Measurements from ENCODE around the gene ATG16L2.
A peak's percentile ranks its signal among the peaks of the same experiment; 100 is the strongest.

ATG16L2 gene

GRCh38 chr11:72773696-72774095, 40.5 kb upstream of the ATG16L2 start:
- Histone ChIP-seq H3K9me3 (ENCODE audit: insufficient read depth, low read depth, low read length) (no peaks in the 10 kb centered on the region), H3K36me3 (ENCODE audit: insufficient read depth, low read length) (no peaks in the 10 kb centered on the region), H3K4me1 (ENCODE audit: insufficient read depth, low read length) (peaks cover 4% of the 10 kb centered on the region), H3K9ac (ENCODE audit: low read depth, low read length) (no peak overlapping the region), H3K27ac (ENCODE audit: low read depth, low read length) (no peak overlapping the region), H3K27me3 (ENCODE audit: insufficient read depth, low read length) (no peaks in the 10 kb centered on the region), H3K4me3 (ENCODE audit: low read length) (no peak overlapping the region)
- WGBS = 89% methylated on average over 6 of the region's 6 CpGs

DNA sequence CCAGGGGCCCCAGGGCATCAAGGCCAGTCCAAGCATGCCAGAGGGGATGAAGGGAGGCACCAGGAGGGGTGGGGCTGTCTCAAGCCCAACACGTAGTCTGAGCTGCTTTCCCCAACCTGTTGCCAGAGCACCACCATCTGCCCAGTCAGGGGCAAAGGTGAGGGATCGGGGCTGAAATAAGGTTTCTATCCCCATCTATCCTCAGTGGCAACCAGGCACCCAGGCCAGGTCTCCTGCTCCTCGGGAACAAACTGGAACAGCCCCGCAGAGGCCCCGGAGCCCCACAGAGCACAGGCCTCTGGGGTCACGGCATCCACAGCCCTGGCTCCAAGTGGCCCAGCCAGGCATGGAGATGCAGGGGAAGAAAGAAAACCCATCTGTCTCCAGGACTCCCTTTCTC, 39.7 kb upstream of the ATG16L2 start:
- H3K4me1 ChIP-seq (ENCODE audit: insufficient read depth, low read length) = no peaks in the 10 kb centered on the region
- WGBS = 83% methylated on average over 6 of the region's 6 CpGs
- no peaks in the 10 kb centered on the region for H3K9me3 ChIP-seq (ENCODE audit: insufficient read depth, low read depth, low read length)
- no peak overlapping the region for H3K9ac ChIP-seq (ENCODE audit: low read depth, low read length)
- no peaks in the 10 kb centered on the region for H3K27me3 ChIP-seq (ENCODE audit: insufficient read depth, low read length)
- no peak overlapping the region for H3K4me3 ChIP-seq (ENCODE audit: low read length)
- no peaks in the 10 kb centered on the region for H3K36me3 ChIP-seq (ENCODE audit: insufficient read depth, low read length)
- H3K27ac ChIP-seq (ENCODE audit: low read depth, low read length) = no peak overlapping the region

GRCh38 chr11:72775288-72776110, 38.7 kb upstream of the ATG16L2 start:
- Histone ChIP-seq H3K9me3 (ENCODE audit: insufficient read depth, low read depth, low read length) (no peaks in the 10 kb centered on the region), H3K4me3 (ENCODE audit: low read length) (no peak overlapping the region), H3K27ac (ENCODE audit: low read depth, low read length) (no peak overlapping the region), H3K36me3 (ENCODE audit: insufficient read depth, low read length) (no peaks in the 10 kb centered on the region), H3K9ac (ENCODE audit: low read depth, low read length) (no peak overlapping the region), H3K27me3 (ENCODE audit: insufficient read depth, low read length) (peaks cover 4% of the 10 kb centered on the region), H3K4me1 (ENCODE audit: insufficient read depth, low read length) (no peaks in the 10 kb centered on the region)
- WGBS = 91% methylated on average over 7 of the region's 7 CpGs

- Histone ChIP-seq H3K4me3 (ENCODE audit: low read length) (no peak overlapping the region), H3K9me3 (ENCODE audit: insufficient read depth, low read depth, low read length) (no peaks in the 10 kb centered on the region), H3K9ac (ENCODE audit: low read depth, low read length) (no peak overlapping the region), H3K27me3 (ENCODE audit: insufficient read depth, low read length) (peaks cover 11% of the 10 kb centered on the region), H3K27ac (ENCODE audit: low read depth, low read length) (no peak overlapping the region), H3K36me3 (ENCODE audit: insufficient read depth, low read length) (no peaks in the 10 kb centered on the region), H3K4me1 (ENCODE audit: insufficient read depth, low read length) (no peaks in the 10 kb centered on the region; the same call in 1 of the 2 replicates)
- 92% methylated on average over 9 of the region's 9 CpGs for WGBS
Observed at GRCh38 chr11:72776117-72776843, 37.9 kb upstream of the ATG16L2 start.

DNA sequence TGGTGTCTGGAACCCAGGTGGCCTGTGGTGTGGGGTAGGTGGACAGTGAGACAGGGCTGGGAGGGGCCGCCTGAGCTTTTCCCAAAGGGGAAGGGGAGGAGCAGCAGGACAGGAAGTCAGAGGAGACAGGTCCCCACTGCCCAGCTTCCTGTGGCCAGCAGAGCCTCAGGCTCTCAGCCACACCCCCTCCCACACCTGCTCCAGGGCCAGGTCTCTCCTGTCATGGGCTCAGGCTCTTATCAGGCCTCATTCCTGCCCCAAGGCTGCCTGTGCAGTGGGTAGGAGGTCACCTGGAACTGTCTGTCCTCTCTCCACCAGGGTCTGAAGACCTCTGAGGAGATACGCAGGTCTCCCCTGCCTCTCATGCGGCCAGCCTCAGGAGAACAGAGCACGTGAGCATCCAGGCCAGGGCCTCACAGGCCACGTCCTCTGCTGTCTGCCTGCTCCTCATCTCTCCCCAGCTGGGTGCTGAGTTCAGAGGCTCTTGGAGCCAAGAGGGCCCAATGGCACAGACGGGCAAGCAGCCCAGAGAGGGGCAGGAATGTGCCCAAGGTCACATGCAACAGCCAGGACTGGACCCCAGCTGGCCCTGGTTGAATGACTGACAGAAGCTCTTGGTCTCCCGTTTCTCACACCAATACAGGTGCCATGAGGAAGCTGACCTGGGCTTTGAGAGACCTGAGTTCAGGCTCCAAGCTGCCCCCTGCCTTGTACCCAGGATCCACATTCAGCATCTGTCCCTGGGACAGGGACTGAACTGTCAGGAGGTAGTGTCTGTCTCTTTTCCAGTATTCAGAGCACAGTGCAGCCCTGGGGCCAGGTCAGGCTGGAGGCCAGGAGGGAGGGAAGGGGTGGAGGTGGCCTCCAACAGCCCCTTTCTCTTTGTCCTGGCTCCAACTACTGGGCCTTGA, 37.1 kb upstream of the ATG16L2 start:
- Histone ChIP-seq H3K9ac (ENCODE audit: low read depth, low read length) (no peak overlapping the region), H3K4me3 (ENCODE audit: low read length) (no peak overlapping the region), H3K36me3 (ENCODE audit: insufficient read depth, low read length) (no peaks in the 10 kb centered on the region), H3K27ac (ENCODE audit: low read depth, low read length) (no peak overlapping the region), H3K9me3 (ENCODE audit: insufficient read depth, low read depth, low read length) (no peaks in the 10 kb centered on the region), H3K4me1 (ENCODE audit: insufficient read depth, low read length) (peaks cover 1% of the 10 kb centered on the region; the same call in 1 of the 2 replicates), H3K27me3 (ENCODE audit: insufficient read depth, low read length) (peaks cover 11% of the 10 kb centered on the region)
- 88% methylated on average over 6 of the region's 7 CpGs for WGBS

DNA sequence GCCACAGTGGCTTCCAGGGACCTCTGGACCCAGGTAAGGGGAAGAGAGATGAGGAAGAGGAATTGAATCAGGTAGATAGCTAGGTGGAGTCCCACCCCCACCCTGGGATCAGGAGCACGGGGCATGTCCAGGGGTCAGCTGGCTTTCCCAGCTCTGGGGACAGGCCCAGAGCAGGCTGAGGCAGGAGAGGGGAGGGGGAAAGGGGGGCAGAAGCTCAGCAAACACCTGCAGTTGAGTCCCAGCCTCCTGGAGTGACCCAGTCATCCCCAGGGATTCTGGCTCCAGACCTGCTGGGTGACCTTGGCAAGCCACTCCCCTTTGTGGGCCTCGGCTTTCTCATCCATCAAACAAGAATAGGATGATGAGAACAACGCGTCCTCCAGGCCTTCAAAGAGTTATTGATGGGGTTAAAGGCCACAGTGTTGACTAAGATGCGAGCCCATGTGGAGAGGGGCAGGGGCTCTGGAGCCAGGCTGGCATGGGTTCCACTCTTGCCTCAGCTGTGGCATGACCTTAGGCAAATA, 36.4 kb upstream of the ATG16L2 start:
- H3K4me1 ChIP-seq (ENCODE audit: insufficient read depth, low read length) = peaks cover 2% of the 10 kb centered on the region; the same call in 1 of the 2 replicates

DNA sequence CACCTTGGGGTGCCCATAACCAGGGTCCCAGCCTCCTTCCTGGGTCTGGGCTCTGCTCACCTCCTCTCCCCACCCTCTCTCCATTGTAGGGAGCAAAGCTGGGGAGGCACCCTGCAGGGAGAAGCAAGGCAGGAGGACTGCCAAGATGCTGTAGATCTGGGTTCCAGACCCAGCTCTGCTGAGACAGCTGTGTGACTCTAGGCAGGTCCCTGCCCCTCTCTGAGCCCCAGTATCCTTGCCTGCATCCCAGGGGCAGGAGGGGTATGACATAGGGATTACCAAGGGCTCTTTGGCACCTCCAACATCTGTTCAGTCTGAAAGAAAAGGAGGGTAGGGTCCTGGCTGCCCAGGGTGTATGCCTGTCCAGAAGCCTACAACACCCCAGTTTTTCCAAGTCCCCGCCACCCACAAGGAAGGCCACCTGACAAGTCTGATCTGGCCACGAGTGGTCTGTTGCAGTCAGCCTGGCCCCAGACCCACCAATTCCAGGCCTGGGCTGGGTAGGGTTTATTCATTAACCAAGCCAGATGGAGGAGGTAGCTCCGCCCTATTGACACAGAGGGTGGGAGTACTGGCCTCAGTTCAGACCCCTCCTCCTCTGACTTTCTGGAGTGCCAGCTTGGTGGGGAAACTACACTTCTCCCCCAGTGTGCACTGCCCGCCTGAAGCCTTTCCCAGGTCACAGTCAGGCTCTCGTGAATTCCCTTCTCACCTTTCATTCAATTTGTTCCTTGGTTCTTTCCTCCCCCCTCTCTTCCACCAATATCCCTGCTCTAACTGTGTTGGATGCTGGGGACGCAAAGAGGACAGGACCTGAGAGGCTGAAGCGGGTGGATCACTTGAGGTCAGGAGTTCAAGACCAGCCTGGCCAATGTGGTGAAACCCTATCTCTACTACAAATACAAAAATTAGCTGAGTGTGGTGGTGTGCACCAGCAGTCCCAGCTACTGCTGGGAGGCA, 35.4 kb upstream of the ATG16L2 start:
- Histone ChIP-seq H3K36me3 (ENCODE audit: insufficient read depth, low read length) (no peaks in the 10 kb centered on the region), H3K4me1 (ENCODE audit: insufficient read depth, low read length) (peaks cover 2% of the 10 kb centered on the region; the same call in 1 of the 2 replicates)

More for the DNA sequence above, 36.4 kb upstream of the ATG16L2 start:
- Histone ChIP-seq H3K9ac (ENCODE audit: low read depth, low read length) (no peak overlapping the region), H3K27me3 (ENCODE audit: insufficient read depth, low read length) (peaks cover 11% of the 10 kb centered on the region), H3K9me3 (ENCODE audit: insufficient read depth, low read depth, low read length) (no peaks in the 10 kb centered on the region), H3K27ac (ENCODE audit: low read depth, low read length) (no peak overlapping the region), H3K36me3 (ENCODE audit: insufficient read depth, low read length) (no peaks in the 10 kb centered on the region), H3K4me3 (ENCODE audit: low read length) (no peak overlapping the region)
- 84% methylated on average over 5 of the region's 5 CpGs for WGBS

DNA sequence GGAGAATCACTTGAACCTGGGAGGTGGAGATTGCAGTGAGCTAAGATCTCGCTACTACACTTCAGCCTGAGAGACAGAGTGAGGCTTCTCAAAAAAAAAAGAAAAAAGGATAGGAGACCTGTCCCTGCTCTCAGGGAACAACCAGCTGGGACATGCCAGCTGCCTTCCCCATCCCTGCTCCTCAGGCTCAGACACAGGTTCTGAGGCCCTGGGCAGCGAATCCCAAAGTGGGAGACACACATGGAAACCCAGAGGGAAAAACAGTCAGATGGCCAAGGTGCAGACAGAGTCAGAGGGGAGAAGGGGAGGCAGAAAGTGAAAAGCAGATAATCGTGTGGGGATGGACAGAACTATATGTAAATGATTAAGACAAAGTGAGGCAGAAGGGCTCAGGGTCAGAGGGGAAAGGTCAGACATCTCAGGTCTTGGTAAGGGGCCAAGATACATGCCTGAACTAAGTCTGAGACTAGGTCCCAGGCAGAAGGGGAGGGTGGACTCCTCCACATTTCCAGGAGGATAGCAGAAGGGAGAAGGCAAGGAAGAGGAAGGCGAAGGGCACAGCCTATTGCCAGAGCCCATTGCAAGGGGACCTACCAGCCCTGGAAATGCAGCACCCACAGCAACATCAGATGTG, 34.6 kb upstream of the ATG16L2 start:
- H3K36me3 ChIP-seq (ENCODE audit: insufficient read depth, low read length) = no peaks in the 10 kb centered on the region
- H3K27me3 ChIP-seq (ENCODE audit: insufficient read depth, low read length) = peaks cover 11% of the 10 kb centered on the region
- no peak overlapping the region for H3K4me3 ChIP-seq (ENCODE audit: low read length)
- peaks cover 2% of the 10 kb centered on the region; the same call in 1 of the 2 replicates for H3K4me1 ChIP-seq (ENCODE audit: insufficient read depth, low read length)
- no peaks in the 10 kb centered on the region for H3K9me3 ChIP-seq (ENCODE audit: insufficient read depth, low read depth, low read length)
- 85% methylated on average over 4 of the region's 4 CpGs for WGBS
- H3K27ac ChIP-seq (ENCODE audit: low read depth, low read length) = no peak overlapping the region
- no peak overlapping the region for H3K9ac ChIP-seq (ENCODE audit: low read depth, low read length)

More for the DNA sequence above, 35.4 kb upstream of the ATG16L2 start:
- no peak overlapping the region for H3K4me3 ChIP-seq (ENCODE audit: low read length)
- H3K9me3 ChIP-seq (ENCODE audit: insufficient read depth, low read depth, low read length) = no peaks in the 10 kb centered on the region
- 86% methylated on average over 7 of the region's 7 CpGs for WGBS
- H3K9ac ChIP-seq (ENCODE audit: low read depth, low read length) = no peak overlapping the region
- peaks cover 11% of the 10 kb centered on the region for H3K27me3 ChIP-seq (ENCODE audit: insufficient read depth, low read length)
- H3K27ac ChIP-seq (ENCODE audit: low read depth, low read length) = no peak overlapping the region

- no peaks in the 10 kb centered on the region for H3K9me3 ChIP-seq (ENCODE audit: insufficient read depth, low read depth, low read length)
- peak overlapping the region; percentile 50 for H3K4me3 ChIP-seq (ENCODE audit: low read length)
- H3K4me1 ChIP-seq (ENCODE audit: insufficient read depth, low read length) = peaks cover 2% of the 10 kb centered on the region; the same call in 1 of the 2 replicates
- H3K27ac ChIP-seq (ENCODE audit: low read depth, low read length) = no peak overlapping the region
- whole genome bisulfite sequencing = 77% methylated on average over 10 of the region's 10 CpGs
- H3K27me3 ChIP-seq (ENCODE audit: insufficient read depth, low read length) = peaks cover 11% of the 10 kb centered on the region
- no peaks in the 10 kb centered on the region for H3K36me3 ChIP-seq (ENCODE audit: insufficient read depth, low read length)
- H3K9ac ChIP-seq (ENCODE audit: low read depth, low read length) = no peak overlapping the region
Observed at GRCh38 chr11:72780296-72781062, 33.7 kb upstream of the ATG16L2 start.
